Measurements from ENCODE around the gene CCDC47. TPM values are rescaled to one million over a fixed set of nuclear protein-coding genes. Genes with fewer than 3 reads are reported as not detected.

Gene CCDC47
- total and polyA plus RNA-seq, 2 of the 4 experiments (the other 2 are of a cell fraction), result 45.7 to 62.0 TPM

GRCh38 chr17:63780928-63781327 lies 7.5 kb upstream of the CCDC47 start:
- Histone ChIP-seq H3K23ac (ENCODE audit: low read depth, low read length) (peak overlapping the region; percentile 83; the same call in 1 of the 2 replicates), H3K9me3 (ENCODE audit: control insufficient read depth, insufficient read depth, low read length) (no peaks in the 10 kb centered on the region), H3K56ac (ENCODE audit: extremely low read depth, insufficient read depth, low read length) (no peak overlapping the region), H2AK5ac (ENCODE audit: low read depth, low read length) (no peak overlapping the region), H3K9ac (ENCODE audit: low read depth, low read length) (no peak overlapping the region), H2AFZ (replicated peaks; ENCODE audit: low read length, poor library complexity) (no peak overlapping the region), H3K79me1 (ENCODE audit: low read depth in 1 of 2, low read length in 2 of 2) (peaks cover 0 to 62% of the 10 kb centered on the region in 2 experiments; a peak in 3 of 4 replicates), H3K14ac (replicated peaks; ENCODE audit: low read depth, low read length) (no peak overlapping the region), H3K27ac (ENCODE audit: insufficient read depth, low read length) (no peak overlapping the region), H4K8ac (ENCODE audit: low read depth in 2 of 2, low read length in 2 of 2) (no peak overlapping the region), H4K20me1 (ENCODE audit: insufficient read depth, low read length) (peaks cover 95% of the 10 kb centered on the region), H3K4ac (ENCODE audit: low read depth, low read length) (no peak overlapping the region), H3K4me1 (ENCODE audit: control insufficient read depth, insufficient read depth, low read length) (peaks cover 8% of the 10 kb centered on the region; the same call in 1 of the 2 replicates), H3K9me1 (ENCODE audit: insufficient read depth, low read length) (peaks cover 15% of the 10 kb centered on the region), H3K4me2 (ENCODE audit: low read depth, low read length) (no peak overlapping the region; the same call in 1 of the 2 replicates), H3K18ac (ENCODE audit: low read depth, low read length) (no peak overlapping the region), H2BK5ac (ENCODE audit: low read depth, low read length, poor library complexity, severe bottlenecking) (peak overlapping the region; percentile 38), H2AK9ac (replicated peaks; ENCODE audit: low read depth, low read length, poor library complexity) (no peak overlapping the region), H3K36me3 (ENCODE audit: control insufficient read depth, insufficient read depth, low read length) (peaks cover 8% of the 10 kb centered on the region), H4K91ac (ENCODE audit: insufficient read depth, low read depth, low read length) (no peak overlapping the region), H2BK15ac (ENCODE audit: low read depth, low read length) (no peak overlapping the region), H2BK120ac (ENCODE audit: low read depth, low read length) (no peak overlapping the region), H2BK20ac (ENCODE audit: low read depth, low read length) (no peak overlapping the region), H4K5ac (ENCODE audit: low read depth, low read length) (no peak overlapping the region), H3K27me3 (ENCODE audit: control insufficient read depth, insufficient read depth, low read length) (no peaks in the 10 kb centered on the region), H3K4me3 (ENCODE audit: insufficient read depth, low read depth, low read length) (no peak overlapping the region)
- intact Hi-C loops (cut with micrococcal nuclease) (no loop called here), dilution Hi-C loops (cut with HindIII; ENCODE audit: low sequenced_read_pairs, unreplicated experiment) (no loop called here), in situ Hi-C loops (cut with MboI; ENCODE audit: low sequenced_read_pairs) (no loop called here)
- no TSS peak for BruUV-seq (replicated peaks)
- ATAC-seq (ENCODE audit: low read depth), result no peak
- no peak for DNase-seq
- CTCF ChIA-PET, result interaction anchor here (0.6 kb wide), 1 partner anchor 26 kb away, joined by 3 read pairs; no protein-coding TSS in a partner anchor
- POLR2A ChIA-PET (ENCODE audit: unreplicated experiment), result no interaction called here
- WGBS, 2 experiments (ENCODE audit: extremely low coverage in 2 of 2, insufficient read length in 1 of 2), result no CpG with 5 or more reads among the region's 4 CpGs
- TF ChIP-seq MAZ (IDR thresholded peaks at IDR 0.05; ENCODE audit: borderline replicate concordance, low read depth, low read length), result no peak
- TF ChIP-seq BHLHE40 (IDR thresholded peaks at IDR 0.05; ENCODE audit: low read depth, low read length), result no peak
- TF ChIP-seq RFX5 (IDR thresholded peaks at IDR 0.05; ENCODE audit: low read depth, low read length), result no peak
- TF ChIP-seq POLR2A (IDR thresholded peaks at IDR 0.05; ENCODE audit: low read depth, low read length), result no peak
- TF ChIP-seq MAFK (IDR thresholded peaks at IDR 0.05; ENCODE audit: low read depth, low read length), result no peak
- TF ChIP-seq RCOR1 (IDR thresholded peaks at IDR 0.05; ENCODE audit: insufficient replicate concordance, low read length), result no peak
- no peak for TF ChIP-seq USF2 (IDR thresholded peaks at IDR 0.05; ENCODE audit: low read depth, low read length)
- TF ChIP-seq RAD21 (IDR thresholded peaks at IDR 0.05; ENCODE audit: low read length), result no peak
- TF ChIP-seq CEBPB (IDR thresholded peaks at IDR 0.05; ENCODE audit: low read depth, low read length), result no peak
- TF ChIP-seq MXI1 (IDR thresholded peaks at IDR 0.05; ENCODE audit: borderline replicate concordance, low read depth, low read length), result no peak
- TF ChIP-seq ELK1 (IDR thresholded peaks at IDR 0.05; ENCODE audit: borderline replicate concordance, low read depth, low read length), result no peak
- TF ChIP-seq NFE2L2 (IDR thresholded peaks at IDR 0.05; ENCODE audit: low read depth, low read length), result no peak
- TF ChIP-seq SMC3 (IDR thresholded peaks at IDR 0.05; ENCODE audit: low read depth, low read length), result no peak
- no peak for TF ChIP-seq FOS (IDR thresholded peaks at IDR 0.05; ENCODE audit: low read depth, low read length)
- TF ChIP-seq CHD1 (IDR thresholded peaks at IDR 0.05; ENCODE audit: low read depth, low read length), result no peak
- no peak for TF ChIP-seq CTCF (conservative IDR thresholded peaks at IDR 0.05; ENCODE audit: low read depth, low read length)
